T-helper 2 cell treated with Interferon-gamma antibody and Interleukin-4, amounts not matched to agents 5 μg/mL and 100 μg/mL, for 36 hours (primary cell): ENCODE measurements around the gene NOTCH4.

ENCODE experiments used
- DNase-seq: peaks from one replicate; pipeline ENCODE4 v3.0.0; 2021; ENCODE audit warnings: low spot score
- H3K27ac Mint-ChIP-seq: one replicate; pipeline ENCODE4 v1.8.0; 2021; ENCODE audit warnings: mild to moderate bottlenecking, mixed read lengths
- H3K27me3 Mint-ChIP-seq: one replicate; pipeline ENCODE4 v1.8.0; 2021; ENCODE audit warnings: low read depth, mixed read lengths
- H3K36me3 Mint-ChIP-seq: one replicate; pipeline ENCODE4 v1.8.0; 2021; ENCODE audit warnings: low read depth, mixed read lengths
- H3K4me1 Mint-ChIP-seq: one replicate; pipeline ENCODE4 v1.8.0; 2021; ENCODE audit warnings: low read depth, mixed read lengths
- H3K4me3 Mint-ChIP-seq: one replicate; pipeline ENCODE4 v1.8.0; 2022; ENCODE audit warnings: mild to moderate bottlenecking, moderate library complexity, mixed read lengths
- H3K9me3 Mint-ChIP-seq: one replicate; pipeline ENCODE4 v1.8.0; 2021; ENCODE audit warnings: mixed read lengths

The NOTCH4 gene

DNA sequence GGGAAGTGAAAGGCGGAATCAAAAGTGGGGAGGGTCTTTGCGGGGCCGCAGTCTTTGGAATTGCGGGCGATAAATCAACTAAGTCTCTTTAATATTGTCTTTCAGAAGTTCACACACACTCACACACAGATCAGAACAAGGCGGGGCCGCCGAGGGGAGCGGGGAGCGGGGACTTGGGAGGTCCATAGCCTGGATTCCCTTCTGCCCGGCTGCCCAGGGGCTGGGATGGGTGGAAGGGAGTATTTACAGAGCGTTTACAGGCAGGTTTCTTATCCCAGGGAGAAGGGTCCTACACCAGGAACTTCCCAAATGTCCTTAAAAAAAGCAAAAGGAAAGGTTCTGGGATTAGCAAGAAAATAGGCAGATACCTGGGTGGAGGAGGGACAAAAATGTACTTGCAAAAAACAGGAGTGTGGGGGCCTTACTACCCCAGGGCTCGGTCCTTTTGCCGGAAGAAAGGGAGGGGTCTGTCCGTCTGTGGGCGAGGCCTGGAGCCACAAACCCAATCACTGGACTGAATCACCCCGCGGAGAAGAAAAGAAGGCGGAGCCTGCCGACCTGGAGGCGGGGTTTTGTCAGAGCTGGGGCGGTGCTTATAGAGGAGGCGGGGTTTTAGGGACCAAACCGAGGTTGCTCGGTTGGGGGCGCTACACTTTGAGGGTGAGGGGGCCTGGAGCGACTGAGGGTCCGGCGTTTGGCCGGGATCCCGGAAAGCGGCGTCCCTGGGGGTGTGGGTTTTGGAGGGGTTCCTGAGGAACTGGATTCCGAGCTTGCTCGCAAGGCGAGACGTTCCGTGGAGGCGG lies 75.4 kb downstream of the NOTCH4 start:
- Mint-ChIP-seq H3K4me3 (peak overlapping the region; percentile 79), H3K27me3 (peaks cover 69% of the 10 kb centered on the region), H3K27ac (peak overlapping the region; percentile 29), H3K9me3 (no peaks in the 10 kb centered on the region), H3K36me3 (no peaks in the 10 kb centered on the region), H3K4me1 (peaks cover 19% of the 10 kb centered on the region)
- DNase-seq: peak; percentile 63

GRCh38 chr6:32147401-32148132 lies 76.3 kb downstream of the NOTCH4 start:
- Mint-ChIP-seq H3K9me3 (no peaks in the 10 kb centered on the region), H3K36me3 (no peaks in the 10 kb centered on the region), H3K27ac (no peak overlapping the region)

GRCh38 chr6:32146687-32147086 lies 77.2 kb downstream of the NOTCH4 start:
- Mint-ChIP-seq H3K36me3 (no peaks in the 10 kb centered on the region), H3K4me3 (no peak overlapping the region), H3K27ac (no peak overlapping the region), H3K9me3 (no peaks in the 10 kb centered on the region), H3K4me1 (peaks cover 13% of the 10 kb centered on the region), H3K27me3 (peaks cover 59% of the 10 kb centered on the region)
- DNase-seq: no peak

More at GRCh38 chr6:32147401-32148132, 76.3 kb downstream of the NOTCH4 start:
- H3K27me3 Mint-ChIP-seq: peaks cover 60% of the 10 kb centered on the region
- DNase-seq: no peak
- H3K4me3 Mint-ChIP-seq: no peak overlapping the region
- peaks cover 13% of the 10 kb centered on the region for H3K4me1 Mint-ChIP-seq

DNA sequence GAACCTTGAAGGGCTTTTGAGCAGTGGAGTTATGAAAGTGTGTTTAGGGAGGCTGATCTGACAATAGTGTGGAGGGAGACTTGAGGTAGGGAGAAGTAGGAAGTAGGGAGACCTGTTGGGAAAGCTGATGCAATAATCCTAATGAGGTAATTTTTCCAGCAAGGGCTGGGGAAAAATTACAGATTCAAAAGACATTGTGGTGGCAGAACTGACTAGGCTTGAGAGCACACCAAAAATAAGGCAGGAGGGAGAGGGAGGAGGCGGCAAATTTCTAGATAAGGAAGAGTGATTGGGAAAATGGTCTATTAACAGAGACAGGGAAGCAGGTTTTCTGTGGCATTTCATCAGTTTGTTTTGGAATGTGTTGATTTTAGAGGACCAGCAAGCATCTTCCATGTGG lies 77.6 kb downstream of the NOTCH4 start:
- peaks cover 12% of the 10 kb centered on the region for H3K4me1 Mint-ChIP-seq
- H3K4me3 Mint-ChIP-seq: no peak overlapping the region
- no peaks in the 10 kb centered on the region for H3K9me3 Mint-ChIP-seq
- no peaks in the 10 kb centered on the region for H3K36me3 Mint-ChIP-seq
- DNase-seq: no peak
- no peak overlapping the region for H3K27ac Mint-ChIP-seq
- peaks cover 58% of the 10 kb centered on the region for H3K27me3 Mint-ChIP-seq
